ENCODE results near the gene RALBP1. TPM values are rescaled to one million over a fixed set of nuclear protein-coding genes. Genes with fewer than 3 reads are reported as not detected.
A peak's percentile ranks its signal among the peaks of the same experiment; 100 is the strongest.

Gene RALBP1
- total and polyA plus RNA-seq, 9 of the 15 experiments (the other 6 are each of a cell fraction or from before 2014, with no cell fraction given) = 10.9 to 70.0 (median 61.3) TPM

GRCh38 chr18:9475643-9476591, 604 bp downstream of the RALBP1 start (continued):
- TF ChIP-seq ZBTB26 (CRISPR knock-in tag; IDR thresholded peaks at IDR 0.05) (no peak), SREBF2 (CRISPR knock-in tag; IDR thresholded peaks at IDR 0.05) (no peak), ZNF174 (CRISPR knock-in tag; IDR thresholded peaks at IDR 0.05) (no peak), ZNF263 (CRISPR knock-in tag; IDR thresholded peaks at IDR 0.05; ENCODE audit: borderline replicate concordance) (peak; percentile 36; the same call in 1 of the 2 replicates), GMEB1 (CRISPR knock-in tag; IDR thresholded peaks at IDR 0.05) (no peak), MTA3 (IDR thresholded peaks at IDR 0.05; ENCODE audit: borderline replicate concordance) (peak; percentile 59; the same call in 1 of the 2 replicates), CREM (IDR thresholded peaks at IDR 0.05; ENCODE audit: low read depth) (no peak), MTA1 (IDR thresholded peaks at IDR 0.05; ENCODE audit: borderline replicate concordance) (no peak), POLR2B (IDR thresholded peaks at IDR 0.05; ENCODE audit: low read depth, partially characterized antibody) (no peak), SUPT5H (IDR thresholded peaks at IDR 0.05) (0 out of 2 replicates have a peak, but pooled peaks have one; percentile 16), ZBTB43 (CRISPR knock-in tag; IDR thresholded peaks at IDR 0.05) (no peak), KDM1A (IDR thresholded peaks at IDR 0.05) (peak in 1 of 2 experiments; percentile 26; a peak in 1 of 4 replicates), ARID1B (IDR thresholded peaks at IDR 0.05) (no peak), LEF1 (IDR thresholded peaks at IDR 0.05) (no peak), ZNF507 (tag; conservative IDR thresholded peaks at IDR 0.05) (no peak), ZNF609 (CRISPR knock-in tag; IDR thresholded peaks at IDR 0.05; ENCODE audit: borderline replicate concordance) (no peak), MCM3 (IDR thresholded peaks at IDR 0.05) (no peak), ZNF79 (CRISPR knock-in tag; IDR thresholded peaks at IDR 0.05; ENCODE audit: low read depth) (no peak), NCOA6 (IDR thresholded peaks at IDR 0.05) (no peak), ETV1 (tag; conservative IDR thresholded peaks at IDR 0.05; ENCODE audit: low read depth) (no peak)

Data from K562 (cell line).